Left ventricle myocardium inferior (tissue), 1 donor: ENCODE results near the gene POU2F3. TPM values are rescaled to one million over a fixed set of nuclear protein-coding genes. Genes with fewer than 3 reads are reported as not detected.

Source experiments
- DNase-seq: peaks from one replicate; pipeline ENCODE4 v3.0.0-alpha.2; 2020
- H3K27ac ChIP-seq: fragments of 200-600 bp; replicated peaks from 2 replicates; pipeline ENCODE4 v1.8.0; 2021
- H3K27me3 ChIP-seq: fragments of 200-600 bp; 2 replicates; pipeline ENCODE4 v1.8.0; 2021; ENCODE audit warnings: low read depth
- H3K36me3 ChIP-seq: fragments of 200-600 bp; 2 replicates; pipeline ENCODE4 v1.8.0; 2021
- H3K4me1 ChIP-seq: fragments of 200-600 bp; 2 replicates; pipeline ENCODE4 v1.8.0; 2021
- H3K4me3 ChIP-seq: fragments of 200-600 bp; 2 replicates; pipeline ENCODE4 v1.8.0; 2021; ENCODE audit warnings: mild to moderate bottlenecking, moderate library complexity
- H3K9me3 ChIP-seq: fragments of 200-600 bp; replicated peaks from 2 replicates; pipeline ENCODE4 v1.8.0; 2021
- intact Hi-C: fragments of 100-400 bp; cut with micrococcal nuclease; formaldehyde crosslinking; loops from one replicate; pipeline ENCODE4 v1.11.0; 2022
- total RNA-seq: library from RNA; stranded (reverse); fragmentation: NEBNext Ultra II Directional; extraction: Animal tissue kit (Norgen Biotek cat#: 25700); gene quantifications from one replicate; pipeline ENCODE4 v1.2.1, GENCODE V29; 2021
- TF ChIP-seq, protein P1 (sequence below): fragments of 200-600 bp; IDR thresholded peaks from 2 replicates; pipeline ENCODE4 v1.8.0; 2021; ENCODE audit warnings: antibody characterized with exemption, mild to moderate bottlenecking, borderline replicate concordance
- donor health status: DM: no; HTN: yes; CAD: no; lungs with severe emphysema.

Gene POU2F3
- total RNA-seq, 1 donor from 2014 or later: not detected

DNA sequence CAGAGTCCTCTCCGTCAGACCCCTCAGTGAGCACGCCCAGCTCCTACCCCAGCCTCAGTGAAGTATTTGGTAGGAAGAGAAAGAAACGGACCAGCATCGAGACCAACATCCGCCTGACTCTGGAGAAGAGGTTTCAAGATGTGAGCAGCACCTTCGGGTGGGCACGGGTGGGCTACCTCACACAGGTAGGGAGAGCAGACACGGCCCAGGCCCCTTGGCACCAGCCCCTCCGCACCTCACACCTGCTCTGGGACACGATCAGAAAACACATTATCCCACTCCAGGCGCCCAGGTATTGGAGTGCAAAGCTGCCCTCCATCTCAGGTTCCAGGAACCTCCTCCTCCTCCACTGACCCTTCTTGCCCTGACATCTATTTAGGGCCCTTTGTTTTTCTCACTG lies 67.5 kb downstream of the POU2F3 start:
- no peaks in the 10 kb centered on the region for H3K36me3 ChIP-seq
- no peak for DNase-seq
- H3K27ac ChIP-seq: no peak overlapping the region
- H3K9me3 ChIP-seq: no peaks in the 10 kb centered on the region
- intact Hi-C loops: no loop called here
- peaks cover 20% of the 10 kb centered on the region for H3K27me3 ChIP-seq
- TF ChIP-seq, protein P1, sequence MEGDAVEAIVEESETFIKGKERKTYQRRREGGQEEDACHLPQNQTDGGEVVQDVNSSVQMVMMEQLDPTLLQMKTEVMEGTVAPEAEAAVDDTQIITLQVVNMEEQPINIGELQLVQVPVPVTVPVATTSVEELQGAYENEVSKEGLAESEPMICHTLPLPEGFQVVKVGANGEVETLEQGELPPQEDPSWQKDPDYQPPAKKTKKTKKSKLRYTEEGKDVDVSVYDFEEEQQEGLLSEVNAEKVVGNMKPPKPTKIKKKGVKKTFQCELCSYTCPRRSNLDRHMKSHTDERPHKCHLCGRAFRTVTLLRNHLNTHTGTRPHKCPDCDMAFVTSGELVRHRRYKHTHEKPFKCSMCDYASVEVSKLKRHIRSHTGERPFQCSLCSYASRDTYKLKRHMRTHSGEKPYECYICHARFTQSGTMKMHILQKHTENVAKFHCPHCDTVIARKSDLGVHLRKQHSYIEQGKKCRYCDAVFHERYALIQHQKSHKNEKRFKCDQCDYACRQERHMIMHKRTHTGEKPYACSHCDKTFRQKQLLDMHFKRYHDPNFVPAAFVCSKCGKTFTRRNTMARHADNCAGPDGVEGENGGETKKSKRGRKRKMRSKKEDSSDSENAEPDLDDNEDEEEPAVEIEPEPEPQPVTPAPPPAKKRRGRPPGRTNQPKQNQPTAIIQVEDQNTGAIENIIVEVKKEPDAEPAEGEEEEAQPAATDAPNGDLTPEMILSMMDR: no peak
- no peaks in the 10 kb centered on the region for H3K4me1 ChIP-seq
- no peak overlapping the region for H3K4me3 ChIP-seq

GRCh38 chr11:120308081-120308480 lies 68.1 kb downstream of the POU2F3 start:
- Histone ChIP-seq H3K4me3 (no peak overlapping the region), H3K9me3 (no peaks in the 10 kb centered on the region), H3K4me1 (no peaks in the 10 kb centered on the region), H3K27ac (no peak overlapping the region), H3K36me3 (no peaks in the 10 kb centered on the region), H3K27me3 (peaks cover 20% of the 10 kb centered on the region)
- DNase-seq: no peak
- intact Hi-C loops: no loop called here
- TF ChIP-seq, protein P1: no peak

DNA sequence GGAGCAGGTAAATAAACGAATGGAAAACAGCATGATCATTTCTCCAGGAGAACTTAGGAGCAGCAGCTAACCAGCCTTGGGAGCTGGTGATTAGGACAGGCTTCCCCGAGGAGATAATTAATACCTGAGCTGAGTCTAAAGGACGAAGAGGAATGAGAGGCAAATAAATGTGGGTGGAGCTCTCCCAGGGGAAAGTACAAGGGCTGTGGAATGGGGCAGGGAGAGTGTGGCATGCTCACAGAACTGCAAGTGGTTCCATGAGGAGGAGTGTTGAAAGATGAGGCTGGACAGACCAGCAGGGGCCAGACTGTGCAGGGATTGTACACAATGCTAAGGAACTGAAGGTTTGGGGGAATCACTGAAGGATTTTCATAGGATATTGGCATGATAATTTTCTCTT lies 70.9 kb downstream of the POU2F3 start:
- Histone ChIP-seq H3K4me1 (peaks cover 16% of the 10 kb centered on the region), H3K27me3 (peaks cover 11% of the 10 kb centered on the region), H3K27ac (no peak overlapping the region), H3K36me3 (no peaks in the 10 kb centered on the region), H3K9me3 (no peaks in the 10 kb centered on the region), H3K4me3 (no peak overlapping the region)
- intact Hi-C loops: no loop called here
- DNase-seq: no peak
- TF ChIP-seq, protein P1: no peak

GRCh38 chr11:120314861-120315260 lies 74.9 kb downstream of the POU2F3 start:
- Histone ChIP-seq H3K36me3 (no peaks in the 10 kb centered on the region), H3K4me3 (no peak overlapping the region), H3K9me3 (no peaks in the 10 kb centered on the region), H3K4me1 (peaks cover 41% of the 10 kb centered on the region), H3K27me3 (no peaks in the 10 kb centered on the region), H3K27ac (peak overlapping the region; percentile 56)
- TF ChIP-seq, protein P1: no peak
- intact Hi-C loops: no loop called here
- no peak for DNase-seq

DNA sequence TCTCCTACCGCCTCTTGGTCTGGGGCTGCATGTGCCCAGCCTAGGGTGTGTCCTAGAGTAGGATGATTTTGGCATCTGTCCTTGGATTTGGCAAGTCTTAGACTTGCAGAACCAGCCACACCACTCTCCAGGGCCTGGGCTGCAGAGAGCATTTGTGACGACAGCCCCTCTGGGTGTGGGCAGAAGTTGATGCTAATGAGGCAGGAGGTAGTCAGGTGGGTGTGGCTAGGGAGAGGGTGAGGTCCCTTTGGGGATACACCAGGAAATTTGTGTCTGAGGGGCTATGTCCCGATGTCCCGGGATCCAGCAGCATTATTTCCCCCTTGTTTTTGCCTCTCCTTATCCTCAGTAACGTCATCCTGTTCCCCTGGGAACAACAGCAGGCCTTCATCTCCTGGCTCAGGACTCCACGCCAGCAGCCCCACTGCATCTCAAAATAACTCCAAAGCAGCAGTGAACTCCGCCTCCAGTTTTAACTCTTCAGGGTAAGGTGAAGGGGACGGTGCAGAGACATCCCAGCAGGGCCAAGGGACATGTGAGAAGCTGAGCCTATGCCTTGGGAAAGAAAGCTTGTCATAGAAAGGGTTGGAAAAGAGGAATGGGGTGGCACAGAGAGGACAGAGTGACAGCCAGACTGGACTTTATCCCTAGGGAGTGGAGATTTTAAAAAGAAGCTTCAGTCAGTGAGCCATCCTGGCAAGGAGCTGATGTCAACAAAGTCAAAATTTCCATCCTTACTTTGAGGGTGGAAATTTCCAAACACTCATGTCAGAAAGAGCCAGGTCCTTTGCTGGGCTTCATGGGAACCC lies 77.1 kb downstream of the POU2F3 start:
- DNase-seq: peak; percentile 68

More for the DNA sequence above, 77.1 kb downstream of the POU2F3 start:
- Histone ChIP-seq H3K27me3 (no peaks in the 10 kb centered on the region), H3K36me3 (no peaks in the 10 kb centered on the region), H3K27ac (peak overlapping the region; percentile 72), H3K4me1 (peaks cover 41% of the 10 kb centered on the region), H3K9me3 (no peaks in the 10 kb centered on the region), H3K4me3 (no peak overlapping the region)
- TF ChIP-seq, protein P1: no peak
- intact Hi-C loops: no loop called here
